Endothelial cell (in vitro differentiated cells): ENCODE measurements around the gene RBX1. TPM values are rescaled to one million over a fixed set of nuclear protein-coding genes. Genes with fewer than 3 reads are reported as not detected.

Experiments used
- DNase-seq: peaks from one replicate; pipeline ENCODE4 v3.0.0; 2021; ENCODE audit warnings: low spot score
- H3K27ac Mint-ChIP-seq: one replicate; pipeline ENCODE4 v1.8.0; 2021; ENCODE audit warnings: mixed read lengths, inconsistent platforms; ENCODE audit not compliant: unreplicated experiment
- H3K27me3 Mint-ChIP-seq: one replicate; pipeline ENCODE4 v1.8.0; 2021; ENCODE audit warnings: mild to moderate bottlenecking, moderate library complexity, mixed read lengths, inconsistent platforms; ENCODE audit not compliant: unreplicated experiment
- H3K36me3 Mint-ChIP-seq: one replicate; pipeline ENCODE4 v1.8.0; 2021; ENCODE audit warnings: mild to moderate bottlenecking, low read depth, mixed read lengths, inconsistent platforms; ENCODE audit not compliant: unreplicated experiment
- H3K4me1 Mint-ChIP-seq: one replicate; pipeline ENCODE4 v1.8.0; 2021; ENCODE audit warnings: mild to moderate bottlenecking, mixed read lengths, inconsistent platforms; ENCODE audit not compliant: unreplicated experiment
- H3K4me3 Mint-ChIP-seq: one replicate; pipeline ENCODE4 v1.8.0; 2021; ENCODE audit warnings: mild to moderate bottlenecking, mixed read lengths, inconsistent platforms; ENCODE audit not compliant: unreplicated experiment
- H3K9me3 Mint-ChIP-seq: one replicate; pipeline ENCODE4 v1.8.0; 2021; ENCODE audit warnings: mixed read lengths, inconsistent platforms; ENCODE audit not compliant: unreplicated experiment
- total RNA-seq: library from RNA; stranded (reverse); fragmentation: NEBNext Ultra II Directional; extraction: Animal tissue kit (Norgen Biotek cat#: 25700); gene quantifications from one replicate; pipeline ENCODE4 v1.2.1, GENCODE V29; 2021; ENCODE audit not compliant: unreplicated experiment
- TF ChIP-seq, protein P1 (sequence below): fragments of 200-600 bp; sonication (generic); IDR thresholded peaks from one replicate; pipeline ENCODE4 v1.5.0; 2021; ENCODE audit warnings: antibody characterized with exemption; ENCODE audit not compliant: unreplicated experiment

The RBX1 gene
- total RNA-seq, 1 donor from 2014 or later: 74.3 TPM

GRCh38 chr22:40979198-40979597, 28.0 kb downstream of the RBX1 start:
- Mint-ChIP-seq H3K27me3 (peaks cover 6% of the 10 kb centered on the region), H3K4me1 (peaks cover 2% of the 10 kb centered on the region), H3K27ac (no peak overlapping the region), H3K9me3 (no peaks in the 10 kb centered on the region), H3K36me3 (no peaks in the 10 kb centered on the region), H3K4me3 (no peak overlapping the region)
- no peak for DNase-seq
- TF ChIP-seq, protein P1, sequence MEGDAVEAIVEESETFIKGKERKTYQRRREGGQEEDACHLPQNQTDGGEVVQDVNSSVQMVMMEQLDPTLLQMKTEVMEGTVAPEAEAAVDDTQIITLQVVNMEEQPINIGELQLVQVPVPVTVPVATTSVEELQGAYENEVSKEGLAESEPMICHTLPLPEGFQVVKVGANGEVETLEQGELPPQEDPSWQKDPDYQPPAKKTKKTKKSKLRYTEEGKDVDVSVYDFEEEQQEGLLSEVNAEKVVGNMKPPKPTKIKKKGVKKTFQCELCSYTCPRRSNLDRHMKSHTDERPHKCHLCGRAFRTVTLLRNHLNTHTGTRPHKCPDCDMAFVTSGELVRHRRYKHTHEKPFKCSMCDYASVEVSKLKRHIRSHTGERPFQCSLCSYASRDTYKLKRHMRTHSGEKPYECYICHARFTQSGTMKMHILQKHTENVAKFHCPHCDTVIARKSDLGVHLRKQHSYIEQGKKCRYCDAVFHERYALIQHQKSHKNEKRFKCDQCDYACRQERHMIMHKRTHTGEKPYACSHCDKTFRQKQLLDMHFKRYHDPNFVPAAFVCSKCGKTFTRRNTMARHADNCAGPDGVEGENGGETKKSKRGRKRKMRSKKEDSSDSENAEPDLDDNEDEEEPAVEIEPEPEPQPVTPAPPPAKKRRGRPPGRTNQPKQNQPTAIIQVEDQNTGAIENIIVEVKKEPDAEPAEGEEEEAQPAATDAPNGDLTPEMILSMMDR: no peak

GRCh38 chr22:40979871-40980270, 28.7 kb downstream of the RBX1 start:
- peaks cover 6% of the 10 kb centered on the region for H3K27me3 Mint-ChIP-seq
- H3K4me3 Mint-ChIP-seq: no peak overlapping the region
- H3K27ac Mint-ChIP-seq: no peak overlapping the region
- TF ChIP-seq, protein P1: no peak
- no peaks in the 10 kb centered on the region for H3K9me3 Mint-ChIP-seq
- peaks cover 2% of the 10 kb centered on the region for H3K4me1 Mint-ChIP-seq
- no peak for DNase-seq
- H3K36me3 Mint-ChIP-seq: no peaks in the 10 kb centered on the region

DNA sequence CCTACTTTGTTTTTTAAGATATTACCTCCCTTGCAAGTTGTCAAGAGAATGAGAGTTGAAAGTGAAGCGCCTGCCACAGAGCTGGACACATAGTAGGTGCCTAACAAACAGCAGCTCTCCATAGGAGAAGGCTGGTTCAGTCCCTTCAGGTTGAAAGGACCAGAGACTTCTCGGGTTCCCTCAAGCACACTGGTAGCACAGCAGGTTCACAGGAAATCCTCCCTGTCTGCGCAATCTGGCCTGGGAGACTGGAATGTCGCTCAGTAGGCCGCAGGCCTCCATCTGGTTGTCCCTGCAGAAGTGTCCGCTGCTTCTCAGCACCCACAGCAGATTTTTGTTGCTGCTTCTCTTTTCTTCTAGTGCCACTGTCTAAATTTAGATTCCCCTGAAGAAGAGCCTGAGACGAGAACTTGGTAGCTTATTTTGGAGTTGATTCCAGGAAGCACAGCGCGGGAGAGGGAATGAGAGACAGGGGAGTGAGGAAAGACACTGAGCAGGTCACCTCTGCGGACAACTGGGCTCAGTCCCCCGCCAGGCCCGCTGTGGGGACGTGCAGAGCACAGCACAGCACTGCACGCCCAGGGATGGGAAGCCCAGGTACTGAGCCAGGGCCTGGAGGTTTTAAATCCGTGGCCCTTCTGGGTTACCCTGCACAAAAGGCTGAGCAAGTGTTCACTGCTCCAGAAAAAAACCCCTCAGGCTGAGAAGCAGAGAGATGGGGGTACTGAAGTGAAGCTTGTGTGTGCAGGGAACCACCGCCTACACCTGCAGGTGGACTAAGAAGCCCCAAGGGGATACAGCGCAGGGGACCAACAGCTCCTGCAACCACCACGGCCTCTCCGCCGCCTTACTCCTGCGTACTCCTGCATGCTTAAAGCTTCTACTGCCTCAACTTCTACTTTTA, 31.6 kb downstream of the RBX1 start:
- peaks cover 2% of the 10 kb centered on the region for H3K27me3 Mint-ChIP-seq
- H3K4me1 Mint-ChIP-seq: peaks cover 2% of the 10 kb centered on the region
- no peaks in the 10 kb centered on the region for H3K9me3 Mint-ChIP-seq
- TF ChIP-seq, protein P1: no peak
- H3K4me3 Mint-ChIP-seq: no peak overlapping the region
- no peak for DNase-seq
- H3K36me3 Mint-ChIP-seq: no peaks in the 10 kb centered on the region
- no peak overlapping the region for H3K27ac Mint-ChIP-seq

GRCh38 chr22:40991298-40991697, 40.1 kb downstream of the RBX1 start:
- no peak for DNase-seq
- no peak overlapping the region for H3K27ac Mint-ChIP-seq
- peaks cover 6% of the 10 kb centered on the region for H3K27me3 Mint-ChIP-seq
- no peaks in the 10 kb centered on the region for H3K9me3 Mint-ChIP-seq
- H3K4me3 Mint-ChIP-seq: no peak overlapping the region
- TF ChIP-seq, protein P1: no peak
- no peaks in the 10 kb centered on the region for H3K36me3 Mint-ChIP-seq
- peaks cover 3% of the 10 kb centered on the region for H3K4me1 Mint-ChIP-seq

- peaks cover 7% of the 10 kb centered on the region for H3K27me3 Mint-ChIP-seq
- no peaks in the 10 kb centered on the region for H3K9me3 Mint-ChIP-seq
Observed at GRCh38 chr22:40995821-40996220, 44.6 kb downstream of the RBX1 start.

More at GRCh38 chr22:40995821-40996220, 44.6 kb downstream of the RBX1 start:
- no peak for DNase-seq
- Mint-ChIP-seq H3K4me3 (no peak overlapping the region), H3K27ac (no peak overlapping the region), H3K36me3 (no peaks in the 10 kb centered on the region), H3K4me1 (no peaks in the 10 kb centered on the region)
- TF ChIP-seq, protein P1: no peak
